Measurements from ENCODE around the gene COL7A1.

The COL7A1 gene

DNA sequence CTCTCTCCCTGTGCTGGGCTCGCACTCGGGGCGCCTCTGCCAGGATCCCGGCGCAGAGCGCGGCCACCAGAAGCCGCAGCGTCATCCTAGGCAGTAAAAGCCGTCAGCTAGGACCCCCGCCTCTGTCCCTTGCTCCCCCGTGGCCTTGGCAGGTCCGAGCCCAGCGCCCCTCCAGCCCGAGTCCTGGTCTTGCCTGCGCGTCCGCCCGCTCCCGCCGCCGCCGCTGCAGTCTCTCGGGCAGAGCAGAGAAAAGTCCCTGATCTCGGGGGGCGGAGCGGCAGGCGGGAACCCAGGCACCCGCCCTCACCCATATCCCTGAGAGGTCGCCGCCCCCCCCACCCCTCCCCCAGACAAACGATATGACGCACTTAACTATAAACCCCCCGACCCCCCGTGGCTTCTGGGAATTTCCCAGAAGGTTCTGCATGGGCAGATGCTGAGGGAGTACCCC lies at the start of gene COL7A1:
COL7A1 (minus strand) TSS at position 255 of the 451 bp plus-strand sequence; CDS start at position 85, 170 bp downstream.
- DNase-seq (ENCODE audit: low read depth), result no peak

DNA sequence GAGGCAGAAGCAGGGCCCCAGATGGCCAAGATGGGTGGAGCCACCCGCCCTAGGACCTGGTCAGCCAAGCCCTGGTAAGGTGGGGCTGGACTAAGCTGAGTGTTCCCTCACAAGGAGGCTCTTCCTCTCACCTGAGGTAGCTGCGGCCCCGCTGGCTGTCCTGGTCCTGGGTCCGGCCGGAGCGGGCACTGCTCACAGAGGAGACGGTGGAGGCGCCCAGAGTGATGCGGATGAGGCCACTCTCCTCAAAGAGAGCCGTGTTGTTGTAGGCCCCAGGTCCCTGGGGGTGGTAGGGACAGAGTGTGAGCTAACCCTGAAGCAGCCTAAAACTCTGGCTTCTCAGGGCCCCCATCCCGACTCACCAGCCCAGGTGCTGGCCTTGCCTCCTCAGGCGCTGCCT lies 47.5 kb upstream of the COL7A1 start:
- no peak for DNase-seq (ENCODE audit: low read depth)

DNA sequence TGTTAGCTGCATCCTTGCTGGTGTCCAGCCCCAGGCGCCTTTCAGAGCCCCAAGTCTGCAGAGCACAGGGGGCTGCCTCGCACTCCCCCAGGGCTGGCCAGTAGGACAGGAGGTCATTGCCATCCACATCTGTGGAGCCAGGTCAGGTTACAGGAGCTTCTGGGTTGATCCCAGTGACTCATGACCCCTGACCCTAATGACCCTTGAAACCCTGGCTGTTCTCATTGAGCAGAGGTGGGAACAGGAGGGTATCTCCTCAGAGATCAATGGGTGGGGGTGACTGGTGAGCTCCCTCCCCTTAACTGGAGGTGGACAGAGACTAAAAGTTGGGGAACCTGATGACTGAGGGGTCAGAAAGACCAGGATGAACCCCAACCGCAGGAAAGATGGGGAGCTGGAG lies 46.3 kb upstream of the COL7A1 start:
- no peak for DNase-seq (ENCODE audit: low read depth)

DNA sequence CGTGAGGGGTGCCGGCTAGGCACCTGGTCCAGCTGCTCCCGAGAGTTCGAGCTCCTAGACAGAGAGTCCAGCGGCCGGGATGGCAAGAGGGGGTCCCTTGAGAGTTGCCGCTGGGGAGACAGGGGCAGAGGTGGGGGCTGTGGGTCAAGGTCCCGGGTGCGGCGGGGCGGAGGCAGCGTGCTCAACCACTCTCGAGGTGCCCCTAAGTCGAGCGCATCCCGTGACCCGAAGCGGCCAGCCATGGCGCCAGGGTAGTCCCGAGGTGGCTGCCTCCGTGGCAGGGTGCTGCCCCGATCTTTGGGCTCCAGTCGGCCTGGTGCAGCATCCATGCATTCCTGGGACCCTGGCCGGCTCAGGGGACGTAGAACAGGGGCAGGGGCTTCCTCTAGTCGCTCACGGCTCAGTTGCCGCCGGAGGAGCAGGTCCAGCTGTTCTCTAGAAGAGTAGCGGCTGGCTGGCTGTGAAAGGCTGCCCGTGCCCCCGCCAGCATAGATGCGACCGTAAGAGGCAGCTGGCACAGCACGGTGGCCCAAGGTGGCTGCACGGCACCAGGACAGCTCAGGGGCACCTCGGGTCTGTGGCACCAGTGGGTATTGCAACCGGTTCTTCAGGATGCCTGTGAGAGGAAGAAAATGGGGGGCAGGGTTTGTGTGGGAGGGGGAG lies 44.9 kb upstream of the COL7A1 start:
- DNase-seq (ENCODE audit: low read depth), result no peak

DNA sequence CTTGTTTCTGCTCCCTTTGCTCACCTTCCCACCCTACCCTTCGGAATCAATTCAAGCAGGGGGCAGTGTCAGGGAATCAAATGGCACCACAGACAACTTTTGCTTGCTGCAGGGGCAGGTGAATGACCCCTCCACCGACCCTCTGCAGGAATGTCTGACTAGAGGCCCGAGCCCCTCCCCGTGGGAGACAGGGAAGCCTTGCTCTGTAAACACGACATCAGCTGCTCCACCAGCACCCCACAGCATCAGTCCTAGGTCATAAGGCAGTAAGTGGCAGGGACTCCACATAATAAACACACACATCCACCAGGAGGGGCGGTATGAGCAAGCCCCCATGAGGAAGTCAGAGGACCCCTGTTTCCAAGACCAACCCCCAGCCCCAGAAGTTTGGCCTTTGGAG lies 42.2 kb upstream of the COL7A1 start:
- DNase-seq (ENCODE audit: low read depth), result no peak

DNA sequence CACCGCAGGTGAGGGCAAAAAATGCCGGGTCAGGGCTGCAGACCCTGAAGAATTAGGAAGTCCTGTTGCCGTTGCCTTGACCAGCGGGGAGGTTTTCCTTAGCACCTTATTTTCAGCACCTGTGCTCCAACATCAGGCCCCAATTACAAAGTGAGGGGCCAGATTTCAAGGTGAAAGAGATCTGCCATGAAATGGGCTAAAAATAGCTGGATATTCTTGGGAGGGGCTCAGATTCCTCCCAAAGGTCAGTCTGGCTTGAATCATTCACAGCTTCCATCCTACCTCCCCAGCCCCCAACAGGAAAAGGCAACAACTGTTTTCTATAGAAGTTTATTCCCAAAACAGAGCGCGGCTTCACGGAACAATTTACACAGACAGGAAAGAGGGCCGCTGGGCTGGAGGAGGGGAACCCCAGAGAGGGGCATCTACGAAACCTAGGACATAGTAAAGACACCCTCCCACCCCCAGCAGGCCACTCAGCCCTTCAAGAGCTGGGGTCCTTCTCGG lies 41.1 kb upstream of the COL7A1 start:
- DNase-seq (ENCODE audit: low read depth), result no peak

DNA sequence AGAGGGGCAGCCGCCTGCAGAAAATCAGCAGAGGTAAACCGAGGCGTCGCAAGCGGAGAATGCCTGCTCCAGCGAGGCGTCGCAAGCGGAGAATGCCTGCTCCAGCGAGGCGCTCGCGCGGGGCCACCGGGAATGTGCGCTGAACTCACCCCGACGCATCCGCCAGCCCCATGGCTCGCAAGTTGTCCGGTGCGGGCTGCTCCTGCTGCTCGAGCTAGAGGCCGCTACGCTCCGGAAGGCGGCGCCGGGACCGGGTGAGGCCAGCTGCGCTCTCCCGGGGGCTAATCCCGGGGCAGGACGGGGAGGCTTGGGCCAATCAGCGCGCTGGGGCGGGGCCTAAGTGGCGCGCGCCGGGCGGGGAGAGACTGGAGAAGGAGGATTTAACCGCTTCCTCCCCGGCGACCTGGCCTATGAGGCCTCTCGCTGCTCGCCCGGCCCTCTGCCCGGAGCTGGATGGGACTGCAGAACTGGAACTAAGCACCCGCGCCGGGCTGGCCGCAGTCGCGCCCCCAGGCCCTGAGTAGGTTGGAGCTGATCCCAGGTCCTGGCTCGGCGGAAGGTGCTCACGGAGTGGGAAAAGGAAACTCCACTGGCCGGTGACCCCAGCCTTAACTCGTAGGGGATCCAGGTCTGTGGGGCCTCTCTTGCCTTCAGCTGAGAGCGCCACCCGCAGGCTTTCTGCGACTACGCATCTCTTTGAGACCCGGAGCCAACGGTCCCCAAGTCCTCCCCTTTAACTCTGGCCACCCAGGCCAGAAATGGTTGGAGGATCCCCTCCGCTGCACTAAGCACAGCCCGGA lies 40.3 kb upstream of the COL7A1 start, which contains the start of gene SLC26A6:
SLC26A6 (minus strand) TSS at position 240 of the 800 bp plus-strand sequence; CDS start at position 172, 68 bp downstream.
- DNase-seq (ENCODE audit: low read depth), result peak; percentile 93

DNA sequence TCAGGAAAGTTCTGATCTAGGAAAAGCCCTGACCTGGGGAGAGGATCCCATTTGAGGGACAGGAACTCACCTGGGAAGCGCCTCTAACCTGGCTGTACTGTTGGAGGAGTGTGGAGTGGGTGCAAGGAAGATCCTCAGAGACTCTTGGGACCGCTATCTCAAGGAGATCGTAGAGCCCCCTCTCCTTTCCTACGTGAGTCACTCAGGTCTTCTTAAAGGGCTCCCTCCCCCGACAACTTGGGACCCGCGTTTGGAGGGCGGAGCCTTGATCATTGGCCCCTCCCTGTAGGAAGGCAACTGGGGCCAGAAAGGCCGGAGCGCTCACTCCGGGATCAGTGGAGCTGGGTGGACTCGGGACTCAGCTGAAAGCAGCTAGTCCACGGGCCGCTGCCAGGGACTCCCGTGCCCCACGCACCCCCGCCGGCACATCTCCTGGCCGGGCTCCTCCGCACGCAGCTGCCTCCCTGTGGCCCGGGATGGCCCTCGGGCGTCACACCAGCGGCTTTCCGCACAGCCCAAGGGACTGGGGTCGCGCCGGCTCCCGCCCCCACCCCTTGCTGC lies 39.6 kb upstream of the COL7A1 start:
- peak; percentile 52 for DNase-seq (ENCODE audit: low read depth)

DNA sequence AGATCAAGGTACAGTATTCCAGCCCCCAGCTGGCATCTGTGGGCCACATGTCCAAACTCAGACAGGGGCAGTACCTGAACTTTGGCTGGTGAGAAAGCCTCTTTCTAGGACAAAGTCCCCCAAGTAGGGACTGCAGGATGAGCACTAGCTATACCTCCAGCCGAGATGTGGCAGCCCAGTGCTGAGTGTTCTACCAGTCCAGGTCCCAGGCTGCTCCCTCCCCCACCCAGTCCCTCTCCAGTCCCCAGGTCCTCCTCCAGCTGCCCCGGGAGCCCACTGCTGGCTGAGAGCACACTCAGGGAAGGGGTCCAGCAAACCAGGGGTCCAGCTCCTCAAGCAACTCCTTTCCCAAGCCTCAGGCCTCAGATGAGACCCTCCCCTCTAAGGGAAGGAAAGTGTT lies 38.6 kb upstream of the COL7A1 start:
- DNase-seq (ENCODE audit: low read depth), result no peak

DNA sequence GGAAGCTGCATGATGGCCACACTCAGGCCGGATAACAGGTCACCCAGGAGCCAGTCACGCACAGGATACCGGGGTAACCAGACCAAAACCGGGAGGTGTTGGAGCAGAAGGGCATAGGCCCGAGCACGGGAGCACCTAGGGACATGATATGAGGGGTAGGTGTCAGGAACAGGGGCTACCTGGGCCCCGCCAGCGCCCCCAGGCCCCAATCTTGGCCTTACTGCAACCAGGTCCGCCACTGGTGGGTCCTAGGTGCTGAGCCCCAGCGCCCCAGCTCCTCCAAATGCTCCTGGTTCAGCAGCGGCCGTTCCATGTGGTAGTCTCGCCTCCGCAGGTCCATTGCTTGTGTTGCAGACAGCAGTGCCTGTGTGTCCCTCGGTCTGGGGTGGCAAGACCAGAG lies 38.1 kb upstream of the COL7A1 start:
- DNase-seq (ENCODE audit: low read depth), result no peak

DNA sequence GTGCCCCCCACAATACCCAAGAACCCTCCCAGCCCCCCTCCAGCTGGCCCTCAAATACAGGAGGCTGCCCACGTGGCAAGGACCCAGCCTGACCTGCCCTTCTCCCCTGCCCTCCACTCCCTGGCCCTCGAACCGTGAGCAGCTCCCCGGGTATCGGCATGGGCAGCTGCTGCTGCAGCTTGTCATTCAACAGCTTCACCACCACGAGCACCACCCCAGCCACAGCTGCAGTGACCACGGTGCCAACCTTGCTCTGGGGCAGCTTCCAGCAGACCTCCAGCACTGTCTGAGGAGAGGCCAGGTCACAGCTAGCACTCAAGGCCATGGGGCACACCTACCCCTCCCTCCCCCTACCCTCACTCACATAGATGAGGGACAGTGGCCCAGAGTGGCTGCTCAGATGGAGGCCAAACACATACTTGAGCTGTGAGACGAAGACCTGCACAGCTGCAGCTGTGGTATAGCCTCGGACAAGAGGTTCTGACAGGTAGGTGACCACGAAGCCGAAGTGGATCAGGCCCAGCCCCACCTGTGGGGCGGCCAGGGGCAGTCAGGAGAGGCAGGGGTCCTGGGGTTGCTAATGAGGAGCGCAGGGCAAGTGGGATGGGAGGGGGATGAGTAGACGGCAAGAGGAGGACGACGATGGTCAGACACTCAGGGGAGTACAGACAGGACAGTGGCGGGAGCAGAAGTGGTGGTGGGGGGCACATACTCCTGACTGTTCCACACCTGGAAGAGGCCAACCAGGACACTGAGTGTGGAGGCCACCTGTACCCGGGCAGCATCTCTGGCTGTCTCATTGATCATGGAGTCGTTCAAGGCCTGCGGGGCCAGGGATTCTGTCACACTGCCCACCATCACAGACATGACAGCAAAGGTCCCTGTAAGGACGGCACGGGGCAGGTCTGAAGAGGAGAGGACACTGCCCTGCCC lies 36.7 kb upstream of the COL7A1 start:
- no peak for DNase-seq (ENCODE audit: low read depth)

DNA sequence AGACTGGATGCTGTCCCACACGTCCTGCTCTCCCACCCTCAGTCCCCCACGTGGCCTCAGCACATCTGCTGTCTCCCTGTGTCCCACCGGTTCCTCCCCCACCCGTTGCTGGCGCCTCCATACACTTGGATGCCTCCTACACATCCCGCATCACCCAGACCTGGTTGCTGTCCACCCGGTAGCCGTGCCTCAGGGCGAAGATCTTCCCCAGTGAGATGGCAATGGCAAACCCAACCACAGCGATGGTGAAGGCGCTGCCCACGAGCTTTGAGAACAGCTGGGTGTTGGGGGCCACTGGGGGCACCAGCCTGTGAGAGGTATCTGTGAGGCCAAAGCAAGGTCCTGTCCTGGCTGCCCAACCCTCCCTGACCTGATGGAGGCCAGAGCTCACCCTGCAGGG lies 35.7 kb upstream of the COL7A1 start:
- DNase-seq (ENCODE audit: low read depth), result no peak

DNA sequence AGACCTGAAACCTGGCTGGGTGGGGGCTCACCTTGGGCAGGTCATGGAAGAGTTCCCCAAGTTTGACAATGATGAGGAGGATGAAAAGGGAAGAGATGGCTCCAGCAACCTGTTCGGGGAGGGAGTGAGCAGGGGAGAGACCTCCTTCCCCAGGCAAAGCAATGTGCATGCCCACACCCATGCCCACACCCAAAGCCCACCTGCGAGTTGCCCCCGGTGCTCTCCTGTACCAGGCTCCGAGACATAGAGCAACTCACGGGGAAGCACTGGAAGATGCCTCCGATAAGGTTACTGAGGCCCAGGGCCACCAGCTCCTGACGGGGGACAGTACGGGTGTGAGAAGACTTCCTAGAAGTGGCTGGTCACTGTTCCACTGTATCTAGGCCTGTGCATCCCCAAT lies 35.3 kb upstream of the COL7A1 start:
- DNase-seq (ENCODE audit: low read depth), result no peak

DNA sequence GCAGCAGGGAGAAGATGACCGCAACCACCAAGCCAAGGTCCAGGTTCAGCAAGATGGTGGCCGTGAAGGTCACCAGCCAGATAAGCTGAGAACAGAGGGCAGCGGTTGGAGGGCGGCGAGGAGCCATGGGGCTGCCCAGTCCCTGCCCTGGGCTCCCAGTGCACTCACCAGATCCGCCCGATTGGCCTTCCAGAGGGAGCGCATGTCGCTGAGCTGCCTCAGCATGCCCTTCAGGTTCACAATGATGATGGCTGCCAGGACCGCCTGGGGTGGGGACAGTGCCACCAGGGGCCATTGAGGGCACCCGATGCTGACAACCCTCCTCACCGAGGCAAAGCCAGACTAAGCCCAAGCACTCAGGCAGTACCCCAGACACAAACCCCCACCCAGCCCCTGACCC lies 34.8 kb upstream of the COL7A1 start:
- DNase-seq (ENCODE audit: low read depth), result no peak

DNA sequence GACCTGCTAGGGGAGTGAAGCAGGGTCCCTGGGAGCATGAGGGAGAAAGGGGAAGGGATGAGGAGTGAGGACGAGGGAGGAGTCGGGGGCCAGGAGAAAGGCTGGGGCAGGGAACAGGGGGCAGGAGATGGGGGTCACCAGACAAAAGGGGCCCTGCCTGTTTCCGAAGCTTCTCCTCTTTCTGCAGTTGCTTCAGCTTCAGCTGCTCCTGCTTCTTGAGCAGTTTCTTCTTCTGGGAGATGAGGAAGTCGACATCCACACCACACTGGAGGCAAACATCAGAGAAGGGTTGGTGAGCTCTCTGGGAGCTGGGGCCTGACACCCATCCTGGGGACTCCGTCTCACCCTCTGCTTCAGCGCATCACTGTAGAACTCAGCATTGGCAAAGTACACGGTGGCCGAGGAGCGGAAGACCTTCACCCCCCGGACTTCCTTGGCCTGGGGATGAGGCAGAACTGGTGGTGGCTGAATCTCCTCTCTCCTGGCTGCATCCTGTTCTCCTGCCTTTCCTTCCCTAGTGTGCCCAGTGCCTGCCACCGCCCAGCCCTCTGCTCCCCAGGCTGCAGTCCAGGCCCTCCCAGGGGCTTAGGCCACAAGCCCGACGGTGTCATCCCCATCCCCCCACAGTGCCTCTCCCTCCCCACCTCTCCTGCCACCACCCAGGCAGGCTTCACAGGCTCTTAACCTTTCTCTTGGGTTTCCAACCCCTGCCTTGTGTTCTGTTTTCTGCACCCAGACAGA lies 33.3 kb upstream of the COL7A1 start:
- no peak for DNase-seq (ENCODE audit: low read depth)

DNA sequence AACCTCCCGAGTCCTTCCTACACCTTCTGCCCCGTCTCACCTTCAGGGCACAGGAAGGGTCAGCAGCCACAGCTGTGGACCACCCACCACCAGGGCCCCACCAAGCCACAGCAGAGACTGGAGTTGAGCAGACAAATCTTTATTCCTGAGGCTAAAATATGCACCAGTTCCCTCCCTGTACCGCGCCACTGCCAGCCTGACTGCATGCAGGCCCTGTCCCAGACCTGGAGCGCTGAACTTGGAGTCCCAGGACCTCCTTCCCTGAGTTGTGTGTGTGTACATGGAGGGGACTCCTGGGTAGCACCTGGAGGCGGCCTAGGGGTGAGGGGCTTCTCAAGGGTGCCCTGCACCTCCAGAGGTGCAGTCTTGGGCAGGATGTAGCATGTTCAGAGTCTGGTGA lies 30.5 kb upstream of the COL7A1 start:
- no peak for DNase-seq (ENCODE audit: low read depth)

DNA sequence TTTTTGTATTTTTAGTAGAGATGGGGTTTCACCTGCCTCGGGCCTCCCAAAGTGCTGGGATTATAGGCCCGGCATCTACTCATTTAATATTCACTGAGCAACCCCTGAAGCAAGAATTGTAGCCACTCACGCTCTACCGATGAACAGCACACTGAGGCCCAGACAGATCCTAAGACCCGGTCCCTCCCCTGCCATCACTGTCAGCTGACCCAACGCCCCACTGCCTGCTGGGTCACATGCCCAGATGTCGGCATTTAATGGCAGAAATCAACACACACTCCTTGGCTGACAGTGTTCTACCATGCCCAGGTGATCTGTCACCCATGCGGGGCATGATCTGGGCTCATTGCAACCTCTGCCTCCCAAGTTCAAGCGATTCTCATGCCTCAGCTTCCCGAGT lies 29.6 kb upstream of the COL7A1 start:
- no peak for DNase-seq (ENCODE audit: low read depth)

DNA sequence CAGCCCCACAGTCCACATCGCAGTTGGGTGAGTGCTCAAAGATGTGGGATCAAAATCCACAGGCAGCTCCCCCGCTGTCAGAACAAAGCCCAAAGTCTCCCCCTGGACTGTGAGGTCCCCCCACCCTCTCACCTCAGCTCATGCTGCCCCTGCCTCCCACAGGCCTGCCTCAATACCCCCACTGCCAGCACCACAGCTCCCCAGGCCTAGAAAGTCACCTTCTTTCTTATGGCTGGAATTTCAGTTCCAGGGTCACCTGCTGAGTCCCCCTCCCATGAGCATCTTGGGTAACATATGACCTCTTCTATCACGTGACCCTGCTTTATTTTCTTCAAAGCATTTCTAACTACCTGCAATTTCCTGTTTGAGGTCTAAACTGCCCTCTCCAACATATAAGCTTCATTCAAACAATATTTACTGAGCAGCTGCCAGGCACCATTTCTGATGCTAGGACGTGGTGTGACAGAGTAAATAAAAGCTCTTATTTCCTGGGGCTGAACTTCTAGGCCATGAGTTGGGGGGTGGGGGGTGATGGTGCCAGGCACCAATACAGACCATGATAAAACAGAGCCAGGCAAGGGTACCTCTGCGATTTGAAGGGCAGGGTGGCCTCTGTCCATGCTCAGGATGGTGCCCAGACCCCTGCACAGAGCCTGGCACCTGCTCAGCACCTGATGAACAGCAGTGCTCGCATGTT lies 28.9 kb upstream of the COL7A1 start:
- no peak for DNase-seq (ENCODE audit: low read depth)

DNA sequence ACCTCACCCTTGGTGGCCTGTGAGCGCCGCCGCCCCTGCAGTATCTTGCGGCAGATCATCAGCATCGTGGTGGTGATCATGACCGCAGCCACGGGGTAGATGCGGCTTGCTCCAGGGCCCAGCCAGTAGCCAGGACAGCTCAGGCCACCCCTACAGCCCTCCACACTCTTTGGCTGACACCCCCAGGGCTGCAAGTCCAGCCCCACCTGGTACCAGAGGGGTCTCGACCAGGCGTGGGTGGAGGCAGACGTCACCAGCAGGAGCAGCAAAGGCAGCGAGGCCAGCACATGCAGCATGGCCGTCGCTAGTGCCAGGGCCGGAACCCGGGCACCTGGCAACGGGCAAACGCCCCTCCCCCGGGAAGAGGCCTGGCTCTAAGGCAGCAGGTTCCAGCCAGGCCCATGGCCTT lies 26.3 kb upstream of the COL7A1 start, which contains the start of gene TMEM89:
TMEM89 (minus strand) TSS at position 309 of the 409 bp plus-strand sequence; CDS start at position 296, 13 bp downstream.
- no peak for DNase-seq (ENCODE audit: low read depth)

All from stimulated activated CD8-positive, alpha-beta memory T cell treated with anti-CD3 and anti-CD28 coated beads, Interleukin-4, amount 100 ng/mL, for 24 hours (primary cell).